H9 (cell line): ENCODE data around the gene SLC22A31. TPM values are rescaled to one million over a fixed set of nuclear protein-coding genes. Genes with fewer than 3 reads are reported as not detected.

Experiments used
- DNase-seq: peaks from one replicate; pipeline ENCODE4 v3.0.0-alpha.2; 2017
- H2AFZ ChIP-seq: one replicate; pipeline ENCODE4 v1.6.1; 2013; ENCODE audit warnings: mild to moderate bottlenecking, low read length, control low read depth, moderate library complexity
- H2AK5ac ChIP-seq: 2 replicates; pipeline ENCODE4 v1.6.1; 2013; ENCODE audit warnings: low read length, control low read depth, mixed read lengths; ENCODE audit not compliant: insufficient read length
- H2BK120ac ChIP-seq: one replicate; pipeline ENCODE4 v1.6.1; 2013; ENCODE audit warnings: low read depth, mild to moderate bottlenecking, low read length, control low read depth, inconsistent platforms; ENCODE audit not compliant: poor library complexity, severe bottlenecking
- H2BK12ac ChIP-seq: 2 replicates; pipeline ENCODE4 v1.6.1; 2013; ENCODE audit warnings: low read length, control low read depth, mixed read lengths, low read depth; ENCODE audit not compliant: insufficient read length
- H2BK15ac ChIP-seq: 2 replicates; pipeline ENCODE4 v1.6.1; 2013; ENCODE audit warnings: low read depth, low read length, control low read depth
- H2BK20ac ChIP-seq: one replicate; pipeline ENCODE4 v1.6.1; 2013; ENCODE audit warnings: low read depth, mild to moderate bottlenecking, low read length, control low read depth, inconsistent platforms; ENCODE audit not compliant: poor library complexity, severe bottlenecking
- H2BK5ac ChIP-seq: 2 replicates; pipeline ENCODE4 v1.6.1; 2013; ENCODE audit warnings: low read length, control low read depth, mixed read lengths; ENCODE audit not compliant: insufficient read length
- H3K14ac ChIP-seq: 2 replicates; pipeline ENCODE4 v1.6.1; 2013; ENCODE audit warnings: low read length, control low read depth; ENCODE audit not compliant: insufficient read depth
- H3K18ac ChIP-seq: 2 replicates; pipeline ENCODE4 v1.6.1; 2013; ENCODE audit warnings: low read depth, mild to moderate bottlenecking, mixed read lengths, low read length, control low read depth; ENCODE audit not compliant: insufficient read length
- H3K23ac ChIP-seq: 2 replicates; pipeline ENCODE4 v1.6.1; 2013; ENCODE audit warnings: low read length, control low read depth, mixed read lengths, low read depth; ENCODE audit not compliant: insufficient read length
- H3K23me2 ChIP-seq: 2 replicates; pipeline ENCODE4 v1.6.1; 2013; ENCODE audit warnings: low read depth, mild to moderate bottlenecking, mixed read lengths, low read length, control low read depth; ENCODE audit not compliant: insufficient read length, poor library complexity, severe bottlenecking
- H3K27ac ChIP-seq: 2 replicates; pipeline ENCODE4 v1.5.1; 2013; ENCODE audit warnings: low read length, control low read depth, mixed read lengths, low read depth; ENCODE audit not compliant: insufficient read length
- H3K27me3 ChIP-seq: 2 replicates; pipeline ENCODE4 v1.6.1; 2013; ENCODE audit warnings: low read length, control low read depth, inconsistent platforms; ENCODE audit not compliant: insufficient read depth
- H3K4ac ChIP-seq: 2 replicates; pipeline ENCODE4 v1.6.1; 2013; ENCODE audit warnings: low read depth, mild to moderate bottlenecking, control low read depth, inconsistent platforms, low read length, moderate library complexity
- H3K4me1 ChIP-seq: 2 replicates; pipeline ENCODE4 v1.6.1; 2013; ENCODE audit warnings: low read length, control low read depth, inconsistent platforms; ENCODE audit not compliant: insufficient read depth
- H3K4me2 ChIP-seq: 2 replicates; pipeline ENCODE4 v1.6.1; 2013; ENCODE audit warnings: low read length, control low read depth, mixed read lengths; ENCODE audit not compliant: insufficient read length, insufficient read depth
- H3K56ac ChIP-seq: 2 replicates; pipeline ENCODE4 v1.6.1; 2013; ENCODE audit warnings: low read depth, mild to moderate bottlenecking, mixed read lengths, low read length, control low read depth; ENCODE audit not compliant: insufficient read length
- H3K79me1 ChIP-seq: 2 replicates; pipeline ENCODE4 v1.6.1; 2013; ENCODE audit warnings: low read depth, mild to moderate bottlenecking, moderate library complexity, low read length, control low read depth, inconsistent platforms; ENCODE audit not compliant: insufficient read depth, poor library complexity, severe bottlenecking
- H3K79me2 ChIP-seq: 2 replicates; pipeline ENCODE4 v1.6.1; 2013; ENCODE audit warnings: low read length, control low read depth, inconsistent platforms; ENCODE audit not compliant: insufficient read depth
- H3K9ac ChIP-seq: 2 replicates; pipeline ENCODE4 v1.6.1; 2013; ENCODE audit warnings: low read length, control low read depth, mixed read lengths; ENCODE audit not compliant: insufficient read length; ENCODE audit errors: extremely low read depth
- H3K9me3 ChIP-seq: one replicate; pipeline ENCODE4 v1.6.1; 2013; ENCODE audit warnings: low read depth, low read length, inconsistent platforms; ENCODE audit not compliant: control insufficient read depth
- H3T11ph ChIP-seq: one replicate; pipeline ENCODE4 v1.6.1; 2013; ENCODE audit warnings: mild to moderate bottlenecking, low read length, control low read depth, inconsistent platforms
- H4K20me1 ChIP-seq: one replicate; pipeline ENCODE4 v1.6.1; 2013; ENCODE audit not compliant: control insufficient read depth, insufficient read length, insufficient read depth
- H4K5ac ChIP-seq: 2 replicates; pipeline ENCODE4 v1.6.1; 2013; ENCODE audit warnings: low read depth, mild to moderate bottlenecking, mixed read lengths, low read length, control low read depth; ENCODE audit not compliant: insufficient read length
- H4K8ac ChIP-seq: replicated peaks from 2 replicates; pipeline ENCODE4 v1.6.1; 2013; ENCODE audit warnings: low read length, control low read depth, mixed read lengths, low read depth; ENCODE audit not compliant: insufficient read length
- H4K91ac ChIP-seq: 2 replicates; pipeline ENCODE4 v1.6.1; 2013; ENCODE audit warnings: low read depth, mild to moderate bottlenecking, moderate library complexity, mixed read lengths, low read length, control low read depth; ENCODE audit not compliant: insufficient read length
- H3K27ac Mint-ChIP-seq, 3 experiments: 2 replicates in 2 of 3; 3 replicates in 1 of 3; pipeline ENCODE4 v1.8.0; 2020 to 2021; ENCODE audit warnings: mixed read lengths in 3 of 3, mild to moderate bottlenecking in 1 of 3, moderate library complexity in 1 of 3
- H3K27me3 Mint-ChIP-seq: 2 replicates; pipeline ENCODE4 v1.8.0; 2021; ENCODE audit warnings: low read depth, mild to moderate bottlenecking, moderate library complexity, mixed read lengths
- H3K36me3 Mint-ChIP-seq, 3 experiments: 2 replicates in 2 of 3; 3 replicates in 1 of 3; pipeline ENCODE4 v1.8.0; 2020 to 2021; ENCODE audit warnings: low read depth in 3 of 3, mixed read lengths in 3 of 3; ENCODE audit not compliant: insufficient read depth in 1 of 3
- H3K4me1 Mint-ChIP-seq, 2 experiments: 2 replicates each; pipeline ENCODE4 v1.8.0; 2020; ENCODE audit warnings: mixed read lengths in 2 of 2
- H3K4me3 Mint-ChIP-seq, 2 experiments: 2 replicates in 1 of 2; 3 replicates in 1 of 2; pipeline ENCODE4 v1.8.0; 2020 to 2021; ENCODE audit warnings: mild to moderate bottlenecking in 2 of 2, mixed read lengths in 2 of 2, moderate library complexity in 1 of 2
- H3K9me3 Mint-ChIP-seq, 2 experiments: 2 replicates in 1 of 2; 3 replicates in 1 of 2; pipeline ENCODE4 v1.8.0; 2020; ENCODE audit warnings: mild to moderate bottlenecking in 2 of 2, mixed read lengths in 2 of 2, moderate library complexity in 1 of 2
- CTCF ChIP-seq: fragments of 200-600 bp; sonication (generic); conservative IDR thresholded peaks from 3 replicates; pipeline ENCODE4 v1.8.0; 2021; ENCODE audit warnings: antibody characterized with exemption, mild to moderate bottlenecking
- WGBS: extraction: QIAGEN DNeasy Blood & Tissue Kit; methylation state at CpG from one replicate; pipeline ENCODE4 v1.1.7; 2013; ENCODE audit warnings: missing lambda C conversion rate, low lambda C conversion rate, mixed read lengths; ENCODE audit not compliant: insufficient read length; ENCODE audit errors: extremely low coverage; 5-methylcytosine and 5-hydroxymethylcytosine counted together
- total RNA-seq: library from RNA; stranded (reverse); gene quantifications from 2 replicates; pipeline ENCODE4 v1.2.1, GENCODE V29; 2021

The SLC22A31 gene
- total RNA-seq, 1 experiment from 2014 or later: 7.7 TPM

GRCh38 chr16:89216315-89217137 lies 16.2 kb upstream of the SLC22A31 start:
- no peak overlapping the region for H3T11ph ChIP-seq
- H4K91ac ChIP-seq: no peak overlapping the region
- H4K20me1 ChIP-seq: no peaks in the 10 kb centered on the region
- Mint-ChIP-seq H3K27me3 (peaks cover 2% of the 10 kb centered on the region; the same call in 1 of the 2 replicates), H3K9me3 (no peaks in the 10 kb centered on the region), H3K36me3 (peaks cover 0 to 5% (median 4%) of the 10 kb centered on the region in 3 experiments; a peak in 5 of 7 replicates), H3K27ac (peak overlapping the region in 2 of 3 experiments; percentile 2 to 94; a peak in 5 of 7 replicates), H3K4me1 (peaks cover 7 to 12% of the 10 kb centered on the region in 2 experiments), H3K4me3 (peak overlapping the region; percentile 85 to 92)
- no CpG with 5 or more reads among the region's 25 CpGs for WGBS
- DNase-seq: peak; percentile 68
- no peak overlapping the region for H4K8ac ChIP-seq
- peak overlapping the region; percentile 88 for H3K9ac ChIP-seq
- H2BK5ac ChIP-seq: no peak overlapping the region
- TF ChIP-seq CTCF: peak; percentile 77
- no peak overlapping the region for H3K4ac ChIP-seq
- H2BK120ac ChIP-seq: no peak overlapping the region
- no peak overlapping the region for H3K18ac ChIP-seq
- no peaks in the 10 kb centered on the region for H3K9me3 ChIP-seq
- H2AFZ ChIP-seq: no peak overlapping the region
- no peaks in the 10 kb centered on the region for H3K4me1 ChIP-seq
- no peak overlapping the region for H2BK15ac ChIP-seq
- H3K23me2 ChIP-seq: peaks cover 3% of the 10 kb centered on the region
- H3K56ac ChIP-seq: no peak overlapping the region
- no peak overlapping the region for H2BK20ac ChIP-seq
- H3K79me1 ChIP-seq: no peaks in the 10 kb centered on the region
- H3K4me2 ChIP-seq: peak overlapping the region; percentile 70
- no peak overlapping the region for H3K14ac ChIP-seq
- H3K79me2 ChIP-seq: no peaks in the 10 kb centered on the region
- no peak overlapping the region for H2AK5ac ChIP-seq
- H3K23ac ChIP-seq: no peak overlapping the region
- no peak overlapping the region for H2BK12ac ChIP-seq
- no peak overlapping the region for H4K5ac ChIP-seq
- no peak overlapping the region for H3K27ac ChIP-seq
- no peaks in the 10 kb centered on the region for H3K27me3 ChIP-seq
